Nephron progenitor cell (in vitro differentiated cells): Measurements from ENCODE around the gene GMDS.

Experiments used
- DNase-seq: peaks from one replicate; pipeline ENCODE4 v3.0.0; 2021
- H3K27ac Mint-ChIP-seq: 2 replicates; pipeline ENCODE4 v1.8.0; 2021; ENCODE audit warnings: mild to moderate bottlenecking, moderate library complexity, mixed read lengths
- H3K27me3 Mint-ChIP-seq: 2 replicates; pipeline ENCODE4 v1.8.0; 2021; ENCODE audit warnings: mild to moderate bottlenecking, low read depth, mixed read lengths; ENCODE audit not compliant: poor library complexity
- H3K36me3 Mint-ChIP-seq: 2 replicates; pipeline ENCODE4 v1.8.0; 2021; ENCODE audit warnings: low read depth, mixed read lengths
- H3K4me1 Mint-ChIP-seq: 2 replicates; pipeline ENCODE4 v1.8.0; 2021; ENCODE audit warnings: mixed read lengths
- H3K4me3 Mint-ChIP-seq: 2 replicates; pipeline ENCODE4 v1.8.0; 2021; ENCODE audit warnings: mild to moderate bottlenecking, moderate library complexity, mixed read lengths
- H3K9me3 Mint-ChIP-seq: 2 replicates; pipeline ENCODE4 v1.8.0; 2021; ENCODE audit warnings: mild to moderate bottlenecking, moderate library complexity, mixed read lengths
- TF ChIP-seq, protein P1 (sequence below): fragments of 200-600 bp; sonication (generic); IDR thresholded peaks from 2 replicates; pipeline ENCODE4 v1.5.0; 2021; ENCODE audit warnings: antibody characterized with exemption

GMDS gene

DNA sequence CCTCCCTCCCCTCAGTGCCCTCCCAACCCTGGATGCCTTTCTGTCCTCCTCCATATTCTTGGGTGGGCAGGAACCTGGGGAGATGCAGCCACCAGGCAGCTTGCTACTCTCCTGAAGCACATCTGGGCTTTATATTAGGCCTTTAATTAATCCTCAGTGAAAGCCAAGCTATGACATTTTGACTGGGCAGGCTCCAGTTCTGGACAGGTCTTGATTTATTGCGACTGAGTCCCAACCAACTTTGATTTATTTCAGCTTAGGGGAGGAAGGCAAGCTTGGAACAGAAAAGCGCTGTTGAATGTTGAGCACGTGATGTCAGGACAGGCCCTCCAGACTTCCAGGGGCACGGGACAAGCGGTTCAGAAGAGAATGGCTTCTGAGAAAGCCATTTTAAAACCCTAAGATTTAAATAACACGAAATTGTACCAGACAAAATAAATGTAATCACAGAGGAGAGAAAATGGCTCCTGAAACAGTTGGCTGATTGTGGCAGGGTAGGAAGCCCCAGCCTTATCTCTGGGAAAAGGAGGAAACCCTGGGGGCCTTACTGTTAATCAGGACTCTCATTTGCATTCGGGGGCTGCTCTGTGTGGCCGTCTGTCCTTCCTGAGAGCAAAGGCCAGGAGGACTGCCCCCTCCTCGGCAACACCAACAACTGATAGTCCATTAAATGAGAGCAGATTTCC is 341.5 kb downstream of the GMDS start:
- peak overlapping the region; percentile 58 for H3K4me3 Mint-ChIP-seq

DNA sequence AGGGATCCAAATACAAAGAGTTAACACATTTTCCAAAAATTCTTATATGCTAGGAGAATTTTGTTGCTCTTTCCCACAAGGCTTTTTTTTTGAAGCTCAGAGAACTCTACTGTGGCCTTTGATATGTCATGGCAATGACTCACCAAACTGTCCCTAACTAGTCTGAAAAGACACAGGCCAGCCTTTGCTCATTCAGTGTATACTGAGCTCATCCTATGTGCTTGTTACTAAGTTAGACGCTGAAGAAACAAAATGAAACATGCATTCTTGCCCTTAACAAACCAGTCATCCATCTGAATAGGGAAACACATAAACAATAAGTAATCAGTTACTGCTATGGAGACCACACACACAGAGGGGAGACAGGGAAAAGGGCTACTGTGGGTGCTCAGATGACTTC is 343.8 kb downstream of the GMDS start:
- H3K27me3 Mint-ChIP-seq, result peaks cover 10% of the 10 kb centered on the region
- TF ChIP-seq, protein P1, sequence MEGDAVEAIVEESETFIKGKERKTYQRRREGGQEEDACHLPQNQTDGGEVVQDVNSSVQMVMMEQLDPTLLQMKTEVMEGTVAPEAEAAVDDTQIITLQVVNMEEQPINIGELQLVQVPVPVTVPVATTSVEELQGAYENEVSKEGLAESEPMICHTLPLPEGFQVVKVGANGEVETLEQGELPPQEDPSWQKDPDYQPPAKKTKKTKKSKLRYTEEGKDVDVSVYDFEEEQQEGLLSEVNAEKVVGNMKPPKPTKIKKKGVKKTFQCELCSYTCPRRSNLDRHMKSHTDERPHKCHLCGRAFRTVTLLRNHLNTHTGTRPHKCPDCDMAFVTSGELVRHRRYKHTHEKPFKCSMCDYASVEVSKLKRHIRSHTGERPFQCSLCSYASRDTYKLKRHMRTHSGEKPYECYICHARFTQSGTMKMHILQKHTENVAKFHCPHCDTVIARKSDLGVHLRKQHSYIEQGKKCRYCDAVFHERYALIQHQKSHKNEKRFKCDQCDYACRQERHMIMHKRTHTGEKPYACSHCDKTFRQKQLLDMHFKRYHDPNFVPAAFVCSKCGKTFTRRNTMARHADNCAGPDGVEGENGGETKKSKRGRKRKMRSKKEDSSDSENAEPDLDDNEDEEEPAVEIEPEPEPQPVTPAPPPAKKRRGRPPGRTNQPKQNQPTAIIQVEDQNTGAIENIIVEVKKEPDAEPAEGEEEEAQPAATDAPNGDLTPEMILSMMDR, result no peak
- H3K4me3 Mint-ChIP-seq, result no peak overlapping the region
- H3K27ac Mint-ChIP-seq, result no peak overlapping the region
- H3K9me3 Mint-ChIP-seq, result no peaks in the 10 kb centered on the region
- no peak for DNase-seq
- peaks cover 36% of the 10 kb centered on the region for H3K4me1 Mint-ChIP-seq
- no peaks in the 10 kb centered on the region for H3K36me3 Mint-ChIP-seq

More for the DNA sequence above, 341.5 kb downstream of the GMDS start:
- peaks cover 17% of the 10 kb centered on the region for H3K27me3 Mint-ChIP-seq
- H3K27ac Mint-ChIP-seq, result peak overlapping the region; percentile 86
- DNase-seq, result peak; percentile 33
- H3K9me3 Mint-ChIP-seq, result no peaks in the 10 kb centered on the region
- no peaks in the 10 kb centered on the region for H3K36me3 Mint-ChIP-seq
- peaks cover 47% of the 10 kb centered on the region for H3K4me1 Mint-ChIP-seq
- TF ChIP-seq, protein P1, result no peak

GRCh38 chr6:1896897-1897296 is 348.5 kb downstream of the GMDS start:
- peaks cover 20% of the 10 kb centered on the region for H3K4me1 Mint-ChIP-seq
- no peak for DNase-seq
- TF ChIP-seq, protein P1, result no peak
- no peaks in the 10 kb centered on the region for H3K9me3 Mint-ChIP-seq
- peaks cover 6% of the 10 kb centered on the region for H3K27me3 Mint-ChIP-seq
- H3K4me3 Mint-ChIP-seq, result no peak overlapping the region
- H3K27ac Mint-ChIP-seq, result no peak overlapping the region
- no peaks in the 10 kb centered on the region for H3K36me3 Mint-ChIP-seq

- H3K4me3 Mint-ChIP-seq, result no peak overlapping the region
- H3K4me1 Mint-ChIP-seq, result peaks cover 15% of the 10 kb centered on the region
- no peak overlapping the region for H3K27ac Mint-ChIP-seq
- peaks cover 6% of the 10 kb centered on the region for H3K27me3 Mint-ChIP-seq
- H3K9me3 Mint-ChIP-seq, result no peaks in the 10 kb centered on the region
- DNase-seq, result no peak
- TF ChIP-seq, protein P1, result no peak
- H3K36me3 Mint-ChIP-seq, result no peaks in the 10 kb centered on the region
Observed at GRCh38 chr6:1895721-1896120, 349.7 kb downstream of the GMDS start.

GRCh38 chr6:1894954-1895353 is 350.5 kb downstream of the GMDS start:
- Mint-ChIP-seq H3K27me3 (peaks cover 6% of the 10 kb centered on the region), H3K36me3 (peaks cover 4% of the 10 kb centered on the region), H3K4me1 (peaks cover 15% of the 10 kb centered on the region), H3K27ac (no peak overlapping the region), H3K4me3 (no peak overlapping the region), H3K9me3 (no peaks in the 10 kb centered on the region)
- no peak for DNase-seq
- TF ChIP-seq, protein P1, result no peak
